Gastrocnemius medialis (tissue), 4 donors: ENCODE measurements around the gene FOXRED2. TPM values are rescaled to one million over a fixed set of nuclear protein-coding genes. Genes with fewer than 3 reads are reported as not detected.

ENCODE experiments used
- ATAC-seq, 2 donors: fragments of 150-250 bp; one replicate each; pipeline ENCODE4 v1.9.1; 2016
- DNase-seq, 2 donors: peaks; one replicate each; pipeline ENCODE4 v3.0.0-alpha.2; 2019
- H3K27ac ChIP-seq, 4 donors: fragments of 200-600 bp; sonication (generic); 1 replicate in 1 of 4; 2 replicates in 3 of 4; pipeline ENCODE4 v1.5.1; 2016 to 2018; ENCODE audit warnings: mild to moderate bottlenecking in 2 of 4, moderate library complexity in 1 of 4
- H3K27me3 ChIP-seq, 3 donors: fragments of 200-600 bp; sonication (generic) in 2 of 3; 1 replicate in 1 of 3; 2 replicates in 2 of 3; pipeline versions ENCODE4 v1.5.1 to v1.6.0; 2016 to 2019; ENCODE audit warnings: mild to moderate bottlenecking in 1 of 3, moderate library complexity in 1 of 3
- H3K36me3 ChIP-seq, 2 donors: fragments of 200-600 bp; sonication (generic) in 1 of 2; one replicate each; pipeline ENCODE4 v1.5.1; 2017 to 2018
- H3K4me1 ChIP-seq, 2 donors: fragments of 200-600 bp; sonication (generic) in 1 of 2; one replicate each; pipeline ENCODE4 v1.5.1; 2016 to 2017; ENCODE audit warnings: mild to moderate bottlenecking in 2 of 2
- H3K4me3 ChIP-seq, 4 donors: fragments of 200-600 bp; sonication (generic) in 3 of 4; 1 replicate in 1 of 4; 2 replicates in 3 of 4; pipeline ENCODE4 v1.5.1; 2016 to 2019; ENCODE audit warnings: mild to moderate bottlenecking in 2 of 4
- H3K9me3 ChIP-seq, 3 donors: fragments of 200-600 bp; sonication (generic) in 2 of 3; 1 replicate in 1 of 3; 2 replicates in 2 of 3; pipeline ENCODE4 v1.5.1; 2016 to 2019
- CTCF ChIP-seq, 5 experiments: fragments of 450-650 bp in 3 of 5; fragments of 200-600 bp in 2 of 5; sonication (generic) in 2 of 5; IDR thresholded peaks in 4 of 5; conservative IDR thresholded peaks in 1 of 5; 1 replicate in 4 of 5; 2 replicates in 1 of 5; pipeline ENCODE4 v1.5.1; 2016 to 2019; ENCODE audit warnings: antibody characterized with exemption in 5 of 5, mild to moderate bottlenecking in 3 of 5, moderate library complexity in 3 of 5
- POLR2A ChIP-seq, 2 donors: fragments of 450-650 bp; IDR thresholded peaks; one replicate each; pipeline ENCODE4 v1.6.1; 2017; ENCODE audit warnings: antibody characterized with exemption in 2 of 2, mild to moderate bottlenecking in 2 of 2, moderate library complexity in 2 of 2
- in situ Hi-C, 4 donors: fragments of 200-750 bp; cut with MboI; loops; one replicate each; pipeline versions ENCODE4 v1.15.0 to v1.8.0; 2017; ENCODE audit warnings: low sequenced_read_pairs in 4 of 4
- intact Hi-C: fragments of 100-400 bp; cut with DNase I; formaldehyde crosslinking; loops from one replicate; pipeline ENCODE4 v1.15.1; 2023; ENCODE audit warnings: low total_unique reads
- total RNA-seq, 4 donors: library from RNA; depleted of rRNA; stranded (reverse); fragments of >200 nt; gene quantifications; one replicate each; pipeline versions ENCODE4 v1.1.0 to v1.2.3, GENCODE V29; 2016

The FOXRED2 gene
- total RNA-seq, 4 donors from 2014 or later, result 2.6 to 13.6 (median 5.1) TPM

- TF ChIP-seq POLR2A (IDR thresholded peaks at IDR 0.05), result no peak
- TF ChIP-seq CTCF (IDR thresholded peaks at IDR 0.05 in 4 of 5, conservative IDR thresholded peaks at IDR 0.05 in 1 of 5), result no peak
- Histone ChIP-seq H3K27ac (peak overlapping the region in 3 of 4 donors; percentile 33 to 56 (median 42)), H3K4me3 (no peak overlapping the region), H3K36me3 (peaks cover 0 to 63% of the 10 kb centered on the region in 2 donors), H3K27me3 (no peaks in the 10 kb centered on the region), H3K4me1 (peaks cover 20 to 28% of the 10 kb centered on the region in 2 donors), H3K9me3 (no peaks in the 10 kb centered on the region)
- DNase-seq, result no peak
- intact Hi-C loops, result no loop called here
- in situ Hi-C loops, result loop anchor here (5.0 kb wide), 2 partner anchors 172 to 182 kb away; no protein-coding TSS in a partner anchor
- no peak for ATAC-seq
These were observed 27.9 kb downstream of the FOXRED2 start for GRCh38 chr22:36478966-36479365.

- in situ Hi-C loops (loop anchor here (5.0 kb wide), 2 partner anchors 168 to 178 kb away; no protein-coding TSS in a partner anchor), intact Hi-C loops (no loop called here)
- H3K27me3 ChIP-seq, result no peaks in the 10 kb centered on the region
- H3K4me3 ChIP-seq, result no peak overlapping the region
- H3K9me3 ChIP-seq, result no peaks in the 10 kb centered on the region
- peak overlapping the region; percentile 44 to 98 (median 92) for H3K27ac ChIP-seq
- H3K4me1 ChIP-seq, result peaks cover 11 to 19% of the 10 kb centered on the region in 2 donors
- peaks cover 0 to 78% of the 10 kb centered on the region in 2 donors for H3K36me3 ChIP-seq
- ATAC-seq (no peak), DNase-seq (no peak)
- TF ChIP-seq CTCF (IDR thresholded peaks at IDR 0.05 in 4 of 5, conservative IDR thresholded peaks at IDR 0.05 in 1 of 5), result no peak
- TF ChIP-seq POLR2A (IDR thresholded peaks at IDR 0.05), result no peak
These were observed 31.5 kb downstream of the FOXRED2 start for GRCh38 chr22:36475341-36475740.

- no peaks in the 10 kb centered on the region for H3K9me3 ChIP-seq
- peaks cover 24 to 32% of the 10 kb centered on the region in 2 donors for H3K4me1 ChIP-seq
- ATAC-seq (no peak), DNase-seq (no peak)
- no peak overlapping the region for H3K4me3 ChIP-seq
- in situ Hi-C loops, result no loop called here
- no peaks in the 10 kb centered on the region for H3K27me3 ChIP-seq
- peak overlapping the region in 3 of 4 donors; percentile 91 to 98 (median 92) for H3K27ac ChIP-seq
- intact Hi-C loops, result no loop called here
- TF ChIP-seq POLR2A (IDR thresholded peaks at IDR 0.05), result no peak
- no peak for TF ChIP-seq CTCF (IDR thresholded peaks at IDR 0.05 in 4 of 5, conservative IDR thresholded peaks at IDR 0.05 in 1 of 5)
- H3K36me3 ChIP-seq, result peaks cover 0 to 53% of the 10 kb centered on the region in 2 donors
These were observed 34.2 kb downstream of the FOXRED2 start for GRCh38 chr22:36472689-36473088.

- H3K4me1 ChIP-seq, result peaks cover 37 to 38% of the 10 kb centered on the region in 2 donors
These were observed 35.5 kb downstream of the FOXRED2 start for GRCh38 chr22:36471341-36471821.

More at GRCh38 chr22:36471341-36471821, 35.5 kb downstream of the FOXRED2 start:
- no peak for ATAC-seq
- DNase-seq, result no peak
- intact Hi-C loops (loop anchor here (2.0 kb wide), 1 partner anchor 85 kb away; the partner anchor contains the start of gene MYH9), in situ Hi-C loops (no loop called here)
- no peaks in the 10 kb centered on the region for H3K9me3 ChIP-seq
- TF ChIP-seq POLR2A (IDR thresholded peaks at IDR 0.05), result no peak
- no peak for TF ChIP-seq CTCF (IDR thresholded peaks at IDR 0.05 in 4 of 5, conservative IDR thresholded peaks at IDR 0.05 in 1 of 5)
- no peak overlapping the region for H3K4me3 ChIP-seq
- peaks cover 0 to 39% of the 10 kb centered on the region in 2 donors for H3K36me3 ChIP-seq
- no peaks in the 10 kb centered on the region for H3K27me3 ChIP-seq
- peak overlapping the region; percentile 91 to 98 (median 94) for H3K27ac ChIP-seq
